Breast epithelium (tissue), 3 donors: ENCODE measurements around the gene QTRT2.

Experiments
- CTCF ChIP-seq, 3 donors: fragments of 450-650 bp; IDR thresholded peaks; one replicate each; pipeline ENCODE4 v1.5.1; 2016 to 2017; ENCODE audit warnings: antibody characterized with exemption in 3 of 3, mild to moderate bottlenecking in 3 of 3, moderate library complexity in 3 of 3
- POLR2A ChIP-seq: fragments of 450-650 bp; IDR thresholded peaks from one replicate; pipeline ENCODE4 v1.6.1; 2016; ENCODE audit warnings: antibody characterized with exemption, mild to moderate bottlenecking, moderate library complexity
- POLR2AphosphoS5 ChIP-seq, 3 donors: sonication (generic); formaldehyde crosslinking; IDR thresholded peaks; one replicate each; pipeline ENCODE4 v1.6.1; 2017; ENCODE audit warnings: antibody characterized with exemption in 3 of 3

DNA sequence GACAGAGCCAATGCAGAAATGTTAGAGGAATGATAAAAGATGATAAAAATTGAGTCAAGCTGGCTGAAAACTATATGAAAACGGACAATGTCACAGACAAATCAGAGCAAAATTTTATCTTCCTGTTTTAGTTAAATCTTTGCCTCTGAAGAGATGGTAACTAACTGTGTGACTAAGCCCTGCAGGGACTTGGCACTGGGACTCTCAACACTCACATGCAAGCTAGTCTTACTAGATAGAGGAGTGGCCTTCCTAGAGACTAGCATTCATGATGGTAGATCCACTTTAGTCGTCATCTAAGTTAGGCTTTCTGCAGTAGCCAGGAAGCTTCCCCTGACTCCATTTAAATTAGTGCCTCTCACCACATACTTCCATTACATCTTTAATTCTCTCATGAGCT is 4.3 kb upstream of the QTRT2 start:
- no peak for TF ChIP-seq CTCF (IDR thresholded peaks at IDR 0.05)
- TF ChIP-seq POLR2AphosphoS5 (IDR thresholded peaks at IDR 0.05) = no peak
- no peak for TF ChIP-seq POLR2A
